Measurements from ENCODE around the gene EOLA2.
"Not testable (repeated sequence)": the region's sequence is repeated elsewhere in the genome, so short reads cannot be mapped to it uniquely, and the experiment has no call there.

The EOLA2 gene

GRCh38 chrX:149932970-149933369 lies 5.3 kb downstream of the EOLA2 start:
- DNase-seq (ENCODE audit: low read depth) = not testable (repeated sequence)

DNA sequence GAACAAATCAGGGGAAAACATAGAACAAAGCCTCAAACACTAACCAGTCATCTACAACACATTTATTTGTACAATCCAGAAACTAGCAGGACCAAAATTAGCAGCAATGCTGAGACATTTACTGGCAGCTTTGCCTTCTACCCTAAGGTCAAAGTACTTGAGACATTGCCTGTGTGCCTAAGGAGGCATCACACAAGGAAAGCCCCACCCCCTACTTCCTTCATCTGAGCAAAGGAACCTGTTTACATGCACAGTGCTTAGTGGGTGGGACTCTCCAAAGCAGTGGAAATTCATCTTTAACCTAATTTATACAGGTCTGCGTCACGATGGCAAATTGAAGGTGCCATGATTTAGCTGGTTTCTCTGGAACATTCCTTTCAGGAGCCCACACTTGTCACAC lies 6.1 kb downstream of the EOLA2 start:
- not testable (repeated sequence) for DNase-seq (ENCODE audit: low read depth)

DNA sequence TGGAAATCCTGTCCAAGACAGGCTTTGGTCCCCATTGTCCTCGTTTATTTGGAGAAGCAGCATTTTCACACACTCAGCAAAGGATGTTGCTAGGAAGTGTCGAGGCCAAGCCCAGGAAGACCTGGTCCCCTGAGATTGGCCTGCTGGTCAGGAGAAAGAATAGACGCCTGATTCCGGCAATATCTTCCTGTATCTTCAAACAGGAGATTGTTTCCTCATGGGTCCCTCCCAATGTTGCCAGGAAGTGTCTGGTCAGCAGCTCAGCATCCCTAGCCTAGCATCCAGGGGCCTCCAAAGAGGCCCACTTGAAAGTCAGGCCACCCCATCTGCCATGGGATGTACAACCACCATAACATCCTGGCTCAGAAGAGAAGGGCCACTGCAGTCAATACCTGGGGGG lies 6.9 kb downstream of the EOLA2 start:
- DNase-seq (ENCODE audit: low read depth) = not testable (repeated sequence)

DNA sequence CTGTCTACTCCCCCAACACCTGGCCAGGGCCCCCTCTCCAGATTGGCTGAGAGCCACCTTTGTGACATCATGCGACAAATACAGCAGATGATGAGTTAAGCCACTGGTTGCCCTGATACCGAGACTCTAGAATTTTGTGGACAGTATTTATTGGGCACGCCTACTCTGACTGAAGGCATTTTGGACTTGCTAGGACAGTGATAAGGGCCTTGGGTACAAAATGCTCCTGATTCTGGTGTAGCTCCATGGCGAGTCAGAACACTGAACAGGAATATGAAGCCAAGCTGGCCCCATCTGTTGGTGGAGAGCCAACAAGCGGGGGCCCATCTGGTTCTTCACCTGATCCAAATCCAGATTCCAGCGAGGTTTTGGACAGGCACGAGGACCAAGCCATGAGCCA lies 8.9 kb downstream of the EOLA2 start, which contains the start of gene HSFX4:
TSS of gene HSFX4 (plus strand) at position 174 of the 400 bp plus-strand sequence. CDS start at position 246, 72 bp downstream.
- DNase-seq (ENCODE audit: low read depth) = not testable (repeated sequence)

DNA sequence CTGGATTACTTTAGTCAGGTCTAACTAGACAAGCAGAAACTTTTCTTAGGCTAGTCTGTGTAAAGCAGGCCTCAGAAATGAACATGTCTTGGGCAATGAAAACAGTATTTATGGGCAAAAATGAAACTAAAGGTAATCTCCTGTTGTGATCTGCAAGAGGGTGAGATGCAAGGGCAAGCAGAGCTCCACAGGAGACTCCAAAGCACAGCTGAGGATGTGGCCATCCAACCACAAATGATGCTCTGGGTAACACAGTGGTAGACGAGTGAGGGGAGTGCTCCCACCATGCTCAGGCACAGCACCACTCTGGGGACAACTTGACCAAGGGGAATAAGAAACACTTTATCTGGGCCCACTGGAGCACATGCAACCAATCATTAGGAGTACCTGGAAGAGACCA lies 9.7 kb downstream of the EOLA2 start:
- DNase-seq (ENCODE audit: low read depth) = not testable (repeated sequence)

- not testable (repeated sequence) for DNase-seq (ENCODE audit: low read depth)
These were observed 10.4 kb downstream of the EOLA2 start for GRCh38 chrX:149927964-149928258.

DNA sequence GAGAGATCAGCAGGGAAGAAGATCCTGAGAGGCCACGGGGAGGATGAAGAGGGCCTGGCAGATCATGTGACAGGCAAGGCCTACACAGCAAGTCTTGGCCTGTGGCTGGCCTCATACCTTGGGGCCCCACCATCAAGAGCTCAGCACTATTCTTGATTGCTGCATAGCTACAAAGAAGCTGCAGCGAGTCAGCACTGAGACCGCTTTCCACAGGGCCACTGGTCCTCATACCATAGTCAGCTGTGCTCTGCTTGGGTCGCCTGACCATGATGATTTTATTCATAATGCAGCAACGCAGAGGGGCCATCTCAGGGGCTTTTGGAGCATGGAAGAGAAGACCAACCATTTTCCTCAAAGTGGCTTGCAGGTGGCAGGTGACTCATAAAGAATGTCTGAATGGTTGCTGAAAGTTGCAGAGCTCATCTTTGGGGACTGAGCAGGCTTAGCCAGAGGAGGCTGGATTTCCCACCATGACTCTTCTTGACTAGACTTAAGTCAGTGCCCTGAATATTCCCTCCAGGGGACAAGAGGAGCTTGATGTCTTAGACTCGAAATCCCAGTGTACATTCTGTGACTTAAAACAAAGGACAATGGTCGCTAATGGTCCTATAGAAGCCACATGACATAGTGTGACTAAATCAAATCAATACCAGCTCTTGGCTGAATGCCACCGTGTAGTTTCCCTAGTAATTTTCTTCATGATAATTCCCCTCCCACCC lies 10.9 kb downstream of the EOLA2 start:
- not testable (repeated sequence) for DNase-seq (ENCODE audit: low read depth)

DNA sequence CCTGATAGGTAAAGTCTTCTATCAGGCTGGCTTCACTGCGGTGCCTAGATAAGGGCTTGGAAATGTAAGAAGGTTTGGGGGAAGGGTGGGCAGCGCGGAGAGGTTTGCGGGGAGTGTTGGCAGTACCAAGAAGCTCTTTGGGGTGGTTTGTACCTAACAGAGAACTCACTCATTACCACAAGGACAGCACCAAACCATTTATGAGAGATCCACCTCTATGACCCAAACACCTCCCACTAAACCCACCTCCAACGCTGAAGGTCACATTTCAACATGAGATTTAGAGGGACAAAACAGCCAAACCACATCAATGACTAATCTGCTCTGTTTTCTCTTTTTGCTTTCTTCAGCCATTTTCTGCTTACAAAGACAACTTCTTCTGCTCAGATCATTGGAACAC lies 13.9 kb downstream of the EOLA2 start:
- not testable (repeated sequence) for DNase-seq (ENCODE audit: low read depth)

DNA sequence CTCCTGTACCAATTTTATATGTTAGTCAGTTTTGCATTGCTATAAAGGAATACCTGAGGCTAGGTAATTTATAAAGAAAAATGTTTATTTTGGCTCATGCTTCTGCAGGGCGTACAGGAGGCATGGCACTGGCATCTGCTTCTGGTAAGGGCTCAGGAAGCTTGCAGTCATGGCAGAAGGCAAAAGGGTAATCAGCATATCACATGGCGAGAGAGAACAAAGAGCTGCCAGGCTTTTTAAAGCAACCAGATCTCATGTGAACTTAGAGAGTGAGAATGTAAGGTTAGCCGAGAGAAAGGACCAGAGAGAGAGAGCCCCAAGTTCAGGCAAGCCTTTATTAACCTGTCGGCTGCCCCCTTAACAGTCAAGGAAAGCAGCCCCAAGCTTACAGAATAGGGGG lies 14.5 kb downstream of the EOLA2 start:
- DNase-seq (ENCODE audit: low read depth) = not testable (repeated sequence)

DNA sequence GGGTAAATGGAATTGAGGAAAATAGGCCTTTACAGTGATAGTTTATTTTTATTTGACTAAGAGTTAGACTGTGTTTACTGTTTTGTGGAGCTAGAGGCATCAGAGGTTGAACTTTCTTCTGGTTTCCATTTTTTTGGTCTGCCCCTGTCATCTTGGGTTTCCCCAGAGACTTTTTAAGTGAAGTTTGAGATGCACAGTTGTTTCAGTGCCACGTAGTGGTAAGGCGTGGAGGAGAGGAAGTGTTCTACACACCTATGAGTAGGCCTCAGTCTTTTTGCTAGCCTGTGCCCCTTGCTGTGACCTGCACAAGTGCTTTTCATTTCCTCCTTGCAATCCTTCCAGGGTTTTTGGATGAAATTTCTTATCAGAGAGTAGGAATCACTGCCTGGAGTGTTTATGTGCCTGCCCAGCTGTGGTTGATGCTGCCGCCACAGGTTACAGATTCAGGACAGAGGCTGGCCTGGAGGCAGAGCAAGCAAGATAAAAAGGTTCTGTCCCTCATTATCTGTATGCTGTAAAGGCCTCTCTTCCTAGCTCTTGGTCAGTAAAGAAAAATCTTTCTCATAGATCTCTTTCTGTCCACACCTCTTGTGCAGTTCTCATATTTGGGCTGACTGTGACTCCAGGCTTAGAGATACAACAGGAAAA lies 21.4 kb downstream of the EOLA2 start:
- DNase-seq (ENCODE audit: low read depth) = no peak

GRCh38 chrX:149910178-149910695 lies 28.1 kb downstream of the EOLA2 start:
- no peak for DNase-seq (ENCODE audit: low read depth)

DNA sequence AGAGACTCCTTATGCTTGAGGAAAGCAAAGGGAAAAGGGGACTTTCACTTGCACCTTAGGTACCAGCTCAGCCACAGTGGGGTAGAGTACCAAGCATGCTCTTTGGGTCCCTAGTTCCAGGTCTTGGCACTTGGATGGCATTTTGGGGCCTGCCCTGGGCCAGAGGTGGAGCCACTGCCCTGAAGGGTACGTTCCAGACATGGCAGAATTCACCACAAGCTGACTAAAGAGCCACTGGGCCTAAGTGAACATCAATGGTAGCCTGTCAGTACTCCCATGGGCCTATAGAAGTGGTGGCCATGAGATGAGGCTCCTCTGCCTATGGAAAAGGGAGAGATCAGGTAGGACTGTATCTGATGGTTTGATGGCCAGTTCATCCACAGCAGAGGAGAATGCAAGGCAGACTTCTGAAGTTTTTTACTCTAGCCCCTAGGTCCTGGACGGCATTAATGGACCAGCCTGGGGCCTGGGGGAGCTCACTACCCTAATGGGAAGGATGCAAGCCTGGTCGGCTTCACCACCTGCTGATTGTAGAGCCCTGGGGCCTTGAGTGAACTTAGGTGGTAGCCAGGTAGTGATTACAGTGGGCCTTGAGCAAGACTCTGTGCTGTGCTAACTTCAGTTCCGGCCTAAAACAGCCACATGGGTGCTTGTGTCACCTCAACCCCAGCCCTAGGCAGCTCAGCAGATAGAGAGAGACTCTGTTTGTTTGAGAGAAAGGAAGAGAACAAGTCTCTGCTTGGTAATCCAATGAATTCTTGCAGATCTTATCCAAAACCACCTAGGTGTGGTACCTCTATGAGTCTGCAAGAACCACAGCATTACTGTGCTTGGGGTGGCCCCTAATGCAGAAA lies 28.7 kb downstream of the EOLA2 start:
- DNase-seq (ENCODE audit: low read depth) = no peak

DNA sequence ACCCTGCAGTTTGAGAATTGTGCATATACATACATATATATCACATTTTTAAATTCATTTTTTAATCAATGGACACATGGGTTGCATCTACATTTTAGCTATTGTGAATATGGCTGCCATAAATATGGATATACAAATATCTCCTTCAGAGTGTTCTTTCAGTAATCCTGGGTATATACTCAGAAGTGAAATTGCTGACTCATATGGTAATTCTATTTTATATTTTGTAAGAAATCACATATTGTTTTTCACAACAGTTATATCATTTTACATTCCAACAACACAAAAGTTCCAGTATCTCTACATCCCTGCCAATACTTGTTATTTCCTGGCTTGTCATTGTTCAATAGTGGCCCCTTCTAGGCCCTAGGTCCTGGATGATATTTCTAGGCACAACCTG lies 29.6 kb downstream of the EOLA2 start:
- DNase-seq (ENCODE audit: low read depth) = no peak

GRCh38 chrX:149908308-149908707 lies 30.0 kb downstream of the EOLA2 start:
- DNase-seq (ENCODE audit: low read depth) = no peak

DNA sequence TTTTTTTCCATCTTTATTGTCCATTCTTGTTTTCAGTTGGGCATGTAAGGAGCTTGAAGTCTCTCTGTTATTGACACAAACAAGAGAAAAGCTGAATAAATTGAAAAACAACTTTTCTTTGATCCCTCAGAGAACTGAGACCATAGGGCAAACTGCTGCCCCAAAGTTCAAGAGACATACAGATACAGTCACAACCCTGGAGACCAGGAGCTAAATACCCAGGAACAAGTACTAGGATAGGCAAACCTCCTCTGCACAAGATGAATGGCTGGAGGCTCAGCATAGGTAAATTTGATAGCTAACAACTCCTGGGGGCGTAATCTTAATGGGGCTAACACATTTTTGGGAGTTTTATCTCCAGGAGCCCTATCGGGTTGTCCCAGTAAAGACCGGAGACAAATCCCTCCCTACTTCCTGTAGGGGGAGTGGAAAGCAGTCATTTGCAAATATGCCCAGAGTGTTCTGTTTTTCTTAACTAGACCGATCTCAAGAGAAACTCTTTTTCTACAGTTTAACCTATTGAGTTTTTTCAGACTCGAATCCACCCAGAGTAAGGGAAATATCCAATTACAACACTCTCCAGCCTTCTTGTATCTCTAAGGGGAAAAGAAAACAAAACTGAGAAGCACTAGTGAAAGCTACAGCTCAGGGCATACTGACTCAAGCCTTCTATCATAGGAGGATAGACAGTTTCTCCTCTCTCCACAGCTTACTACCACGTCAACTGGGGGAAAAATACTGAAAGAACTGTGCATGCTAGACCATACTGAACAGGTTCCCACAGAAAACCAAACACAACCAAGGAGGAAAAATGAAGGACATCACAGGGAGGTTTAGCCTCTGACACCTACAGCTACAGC lies 34.2 kb downstream of the EOLA2 start:
- DNase-seq (ENCODE audit: low read depth) = no peak

DNA sequence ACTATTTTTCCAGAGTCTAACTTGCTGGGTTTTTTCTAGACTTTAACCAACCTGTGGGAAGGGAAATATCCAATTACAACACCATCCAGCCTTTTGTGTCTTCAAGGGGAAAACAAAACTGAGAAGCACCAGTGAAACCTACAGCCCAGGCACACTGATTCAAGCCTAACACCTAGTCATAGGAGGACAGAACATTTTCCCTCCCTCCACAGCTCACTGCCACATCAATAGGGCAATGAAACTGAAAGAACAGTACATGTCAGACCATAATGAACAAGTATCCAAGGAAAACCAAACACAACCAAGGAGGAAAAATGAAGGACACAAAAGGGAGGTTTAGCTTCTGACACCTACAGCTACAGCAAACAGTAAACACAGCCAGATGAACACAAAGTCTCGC lies 39.7 kb downstream of the EOLA2 start:
- no peak for DNase-seq (ENCODE audit: low read depth)

DNA sequence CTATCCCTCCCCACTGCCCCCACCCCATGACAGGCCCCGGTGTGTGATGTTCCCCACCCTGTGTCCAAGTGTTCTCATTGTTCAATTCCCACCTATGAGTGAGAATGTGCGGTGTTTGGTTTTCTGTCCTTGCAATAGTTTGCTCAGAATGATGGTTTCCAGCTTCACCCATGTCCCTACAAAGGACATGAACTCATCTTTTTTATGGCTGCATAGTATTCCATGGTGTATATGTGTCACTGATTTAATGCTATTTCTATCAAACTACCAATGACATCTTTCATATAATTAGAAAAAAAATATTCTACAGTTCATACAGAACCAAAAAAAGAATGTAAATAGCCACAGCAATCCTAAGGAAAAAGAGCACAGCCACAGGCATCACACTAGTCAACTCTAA lies 47.5 kb downstream of the EOLA2 start:
- DNase-seq (ENCODE audit: low read depth) = not testable (repeated sequence)

Data from HS-27A (cell line).